Activated CD4-positive, alpha-beta T cell treated with anti-CD3 and anti-CD28 coated beads, Interleukin-2, amount 10 ng/mL, durations not matched to agents 24 days and 14 days (primary cell): ENCODE measurements around the gene BMPR1B. TPM values are rescaled to one million over a fixed set of nuclear protein-coding genes. Genes with fewer than 3 reads are reported as not detected.

ENCODE experiments used
- DNase-seq: peaks from one replicate; pipeline ENCODE4 v3.0.0; 2022
- H3K27ac Mint-ChIP-seq: one replicate; pipeline ENCODE4 v1.8.0; 2022; ENCODE audit warnings: mild to moderate bottlenecking, mixed read lengths
- H3K27me3 Mint-ChIP-seq: one replicate; pipeline ENCODE4 v1.8.0; 2022; ENCODE audit warnings: mixed read lengths
- H3K36me3 Mint-ChIP-seq: one replicate; pipeline ENCODE4 v1.8.0; 2022; ENCODE audit warnings: low read depth, mild to moderate bottlenecking, mixed read lengths
- H3K4me1 Mint-ChIP-seq: one replicate; pipeline ENCODE4 v1.8.0; 2021; ENCODE audit warnings: mixed read lengths
- H3K4me3 Mint-ChIP-seq: one replicate; pipeline ENCODE4 v1.8.0; 2022; ENCODE audit warnings: mild to moderate bottlenecking, moderate library complexity, mixed read lengths
- H3K9me3 Mint-ChIP-seq: one replicate; pipeline ENCODE4 v1.8.0; 2021; ENCODE audit warnings: mixed read lengths
- intact Hi-C: fragments of 100-400 bp; cut with micrococcal nuclease; formaldehyde crosslinking; loops from one replicate; pipeline ENCODE4 v1.15.1; 2023
- total RNA-seq: library from RNA; stranded (reverse); gene quantifications from 2 replicates; pipeline ENCODE4 v1.2.3, GENCODE V29; 2022

The BMPR1B gene
- total RNA-seq, 1 donor from 2014 or later, result not detected

- H3K9me3 Mint-ChIP-seq, result peaks cover 8% of the 10 kb centered on the region
- no peaks in the 10 kb centered on the region for H3K4me1 Mint-ChIP-seq
- intact Hi-C loops, result no loop called here
- no peak overlapping the region for H3K4me3 Mint-ChIP-seq
- DNase-seq, result no peak
- peaks cover 3% of the 10 kb centered on the region for H3K27me3 Mint-ChIP-seq
- no peaks in the 10 kb centered on the region for H3K36me3 Mint-ChIP-seq
- no peak overlapping the region for H3K27ac Mint-ChIP-seq
Measured at GRCh38 chr4:94920369-94920768, 162.6 kb downstream of the BMPR1B start.

GRCh38 chr4:94924566-94924965, 166.8 kb downstream of the BMPR1B start:
- Mint-ChIP-seq H3K27ac (no peak overlapping the region), H3K4me3 (no peak overlapping the region), H3K36me3 (no peaks in the 10 kb centered on the region), H3K4me1 (no peaks in the 10 kb centered on the region), H3K9me3 (no peaks in the 10 kb centered on the region), H3K27me3 (peaks cover 6% of the 10 kb centered on the region)
- no peak for DNase-seq
- intact Hi-C loops, result no loop called here

- no peak overlapping the region for H3K4me3 Mint-ChIP-seq
- H3K36me3 Mint-ChIP-seq, result no peaks in the 10 kb centered on the region
- intact Hi-C loops, result no loop called here
- DNase-seq, result no peak
- H3K4me1 Mint-ChIP-seq, result no peaks in the 10 kb centered on the region
- H3K9me3 Mint-ChIP-seq, result no peaks in the 10 kb centered on the region
- peaks cover 6% of the 10 kb centered on the region for H3K27me3 Mint-ChIP-seq
- H3K27ac Mint-ChIP-seq, result no peak overlapping the region
Measured at GRCh38 chr4:94925764-94926347, 168.1 kb downstream of the BMPR1B start.

- DNase-seq, result no peak
- Mint-ChIP-seq H3K4me1 (no peaks in the 10 kb centered on the region), H3K9me3 (no peaks in the 10 kb centered on the region), H3K27ac (no peak overlapping the region), H3K36me3 (no peaks in the 10 kb centered on the region), H3K27me3 (peaks cover 6% of the 10 kb centered on the region), H3K4me3 (no peak overlapping the region)
- intact Hi-C loops, result no loop called here
Measured at GRCh38 chr4:94926936-94927335, 169.2 kb downstream of the BMPR1B start.

GRCh38 chr4:94927696-94928095, 169.9 kb downstream of the BMPR1B start:
- peaks cover 6% of the 10 kb centered on the region for H3K27me3 Mint-ChIP-seq
- H3K27ac Mint-ChIP-seq, result no peak overlapping the region
- DNase-seq, result no peak
- no peaks in the 10 kb centered on the region for H3K36me3 Mint-ChIP-seq
- no peak overlapping the region for H3K4me3 Mint-ChIP-seq
- intact Hi-C loops, result no loop called here
- no peaks in the 10 kb centered on the region for H3K9me3 Mint-ChIP-seq
- no peaks in the 10 kb centered on the region for H3K4me1 Mint-ChIP-seq

GRCh38 chr4:94929696-94930095, 171.9 kb downstream of the BMPR1B start:
- H3K4me3 Mint-ChIP-seq, result no peak overlapping the region
- intact Hi-C loops, result no loop called here
- no peaks in the 10 kb centered on the region for H3K4me1 Mint-ChIP-seq
- no peak overlapping the region for H3K27ac Mint-ChIP-seq
- no peak for DNase-seq
- peaks cover 2% of the 10 kb centered on the region for H3K27me3 Mint-ChIP-seq
- no peaks in the 10 kb centered on the region for H3K9me3 Mint-ChIP-seq
- no peaks in the 10 kb centered on the region for H3K36me3 Mint-ChIP-seq

GRCh38 chr4:94931626-94932025, 173.9 kb downstream of the BMPR1B start:
- H3K36me3 Mint-ChIP-seq, result no peaks in the 10 kb centered on the region
- DNase-seq, result no peak
- no peak overlapping the region for H3K27ac Mint-ChIP-seq
- intact Hi-C loops, result no loop called here
- H3K9me3 Mint-ChIP-seq, result no peaks in the 10 kb centered on the region
- H3K27me3 Mint-ChIP-seq, result peaks cover 2% of the 10 kb centered on the region
- H3K4me3 Mint-ChIP-seq, result no peak overlapping the region
- no peaks in the 10 kb centered on the region for H3K4me1 Mint-ChIP-seq

- Mint-ChIP-seq H3K9me3 (no peaks in the 10 kb centered on the region), H3K4me3 (no peak overlapping the region), H3K27me3 (peaks cover 2% of the 10 kb centered on the region), H3K36me3 (no peaks in the 10 kb centered on the region), H3K4me1 (no peaks in the 10 kb centered on the region), H3K27ac (no peak overlapping the region)
- no peak for DNase-seq
- intact Hi-C loops, result no loop called here
Measured at GRCh38 chr4:94932366-94932765, 174.6 kb downstream of the BMPR1B start.

GRCh38 chr4:94933799-94934198, 176.0 kb downstream of the BMPR1B start:
- intact Hi-C loops, result no loop called here
- Mint-ChIP-seq H3K27me3 (peaks cover 4% of the 10 kb centered on the region), H3K27ac (no peak overlapping the region), H3K4me1 (no peaks in the 10 kb centered on the region), H3K9me3 (no peaks in the 10 kb centered on the region), H3K4me3 (no peak overlapping the region), H3K36me3 (no peaks in the 10 kb centered on the region)
- DNase-seq, result no peak

- H3K36me3 Mint-ChIP-seq, result no peaks in the 10 kb centered on the region
- no peak overlapping the region for H3K27ac Mint-ChIP-seq
- H3K9me3 Mint-ChIP-seq, result no peaks in the 10 kb centered on the region
- peaks cover 4% of the 10 kb centered on the region for H3K27me3 Mint-ChIP-seq
- H3K4me3 Mint-ChIP-seq, result no peak overlapping the region
- no peak for DNase-seq
- intact Hi-C loops, result no loop called here
- H3K4me1 Mint-ChIP-seq, result no peaks in the 10 kb centered on the region
Measured at GRCh38 chr4:94934201-94934600, 176.4 kb downstream of the BMPR1B start.

GRCh38 chr4:94934864-94935263, 177.1 kb downstream of the BMPR1B start:
- H3K27ac Mint-ChIP-seq, result no peak overlapping the region
- H3K4me3 Mint-ChIP-seq, result no peak overlapping the region
- no peaks in the 10 kb centered on the region for H3K9me3 Mint-ChIP-seq
- no peaks in the 10 kb centered on the region for H3K36me3 Mint-ChIP-seq
- intact Hi-C loops, result no loop called here
- no peak for DNase-seq
- no peaks in the 10 kb centered on the region for H3K4me1 Mint-ChIP-seq
- H3K27me3 Mint-ChIP-seq, result peaks cover 2% of the 10 kb centered on the region

- Mint-ChIP-seq H3K36me3 (no peaks in the 10 kb centered on the region), H3K9me3 (no peaks in the 10 kb centered on the region), H3K27me3 (peaks cover 2% of the 10 kb centered on the region), H3K4me1 (no peaks in the 10 kb centered on the region), H3K4me3 (no peak overlapping the region), H3K27ac (no peak overlapping the region)
- DNase-seq, result no peak
- intact Hi-C loops, result no loop called here
Measured at GRCh38 chr4:94936854-94937253, 179.1 kb downstream of the BMPR1B start.

- peaks cover 2% of the 10 kb centered on the region for H3K27me3 Mint-ChIP-seq
- no peak for DNase-seq
- H3K36me3 Mint-ChIP-seq, result no peaks in the 10 kb centered on the region
- H3K4me1 Mint-ChIP-seq, result no peaks in the 10 kb centered on the region
- intact Hi-C loops, result no loop called here
- H3K27ac Mint-ChIP-seq, result no peak overlapping the region
- no peaks in the 10 kb centered on the region for H3K9me3 Mint-ChIP-seq
- no peak overlapping the region for H3K4me3 Mint-ChIP-seq
Measured at GRCh38 chr4:94939791-94940519, 182.2 kb downstream of the BMPR1B start.

GRCh38 chr4:94940520-94940908, 182.8 kb downstream of the BMPR1B start:
- Mint-ChIP-seq H3K36me3 (no peaks in the 10 kb centered on the region), H3K27ac (no peak overlapping the region), H3K4me3 (no peak overlapping the region), H3K9me3 (no peaks in the 10 kb centered on the region), H3K4me1 (no peaks in the 10 kb centered on the region), H3K27me3 (peaks cover 2% of the 10 kb centered on the region)
- no peak for DNase-seq
- intact Hi-C loops, result no loop called here

- Mint-ChIP-seq H3K36me3 (no peaks in the 10 kb centered on the region), H3K9me3 (no peaks in the 10 kb centered on the region), H3K4me1 (no peaks in the 10 kb centered on the region), H3K4me3 (no peak overlapping the region), H3K27me3 (peaks cover 2% of the 10 kb centered on the region), H3K27ac (no peak overlapping the region)
- no peak for DNase-seq
- intact Hi-C loops, result no loop called here
Measured at GRCh38 chr4:94941706-94942105, 184.0 kb downstream of the BMPR1B start.
